Activated B cell treated with CpG ODN at 0.5 μM for 24 hours (primary cell): ENCODE measurements around the gene RBM17. TPM values are rescaled to one million over a fixed set of nuclear protein-coding genes. Genes with fewer than 3 reads are reported as not detected.
A peak's percentile ranks its signal among the peaks of the same experiment; 100 is the strongest.

Experiments used
- ATAC-seq: fragments of 200-7000 bp; cut with Tn5 transposase; one replicate; pipeline ENCODE4 v1.10.0; 2021; ENCODE audit warnings: low read depth, mild to moderate bottlenecking, moderate library complexity
- CTCF ChIA-PET: fragments of 350-600 bp; sonication (Branson Sonifier 250); formaldehyde crosslinking; loops from one replicate; lab custom pipeline; 2021; ENCODE audit warnings: antibody characterized with exemption; lab: Charles Lee
- POLR2A ChIA-PET: fragments of 350-600 bp; sonication (Branson Sonifier 250); formaldehyde crosslinking; loops from one replicate; lab custom pipeline; 2021; ENCODE audit warnings: antibody characterized with exemption; lab: Charles Lee
- DNase-seq: peaks from one replicate; pipeline ENCODE4 v3.0.0; 2022
- H3K27ac Mint-ChIP-seq: one replicate; pipeline ENCODE4 v1.8.0; 2020; ENCODE audit warnings: mixed read lengths
- H3K27me3 Mint-ChIP-seq: one replicate; pipeline ENCODE4 v1.8.0; 2021; ENCODE audit warnings: mixed read lengths
- H3K36me3 Mint-ChIP-seq: one replicate; pipeline ENCODE4 v1.8.0; 2021; ENCODE audit warnings: low read depth, mixed read lengths
- H3K4me1 Mint-ChIP-seq: one replicate; pipeline ENCODE4 v1.8.0; 2021; ENCODE audit warnings: mixed read lengths
- H3K4me3 Mint-ChIP-seq: one replicate; pipeline ENCODE4 v1.8.0; 2020; ENCODE audit warnings: mild to moderate bottlenecking, mixed read lengths
- H3K9me3 Mint-ChIP-seq: one replicate; pipeline ENCODE4 v1.8.0; 2020; ENCODE audit warnings: mixed read lengths
- CTCF ChIP-seq: fragments of 200-600 bp; IDR thresholded peaks from one replicate; pipeline ENCODE4 v1.8.0; 2022; ENCODE audit warnings: antibody characterized with exemption, mild to moderate bottlenecking
- intact Hi-C: fragments of 100-400 bp; cut with micrococcal nuclease; formaldehyde crosslinking; loops from one replicate; pipeline ENCODE4 v1.15.1; 2024
- total RNA-seq: library from RNA; stranded (reverse); gene quantifications from 2 replicates; pipeline ENCODE4 v1.2.3, GENCODE V29; 2022

The RBM17 gene
- total RNA-seq, 1 donor from 2014 or later: 209 TPM

DNA sequence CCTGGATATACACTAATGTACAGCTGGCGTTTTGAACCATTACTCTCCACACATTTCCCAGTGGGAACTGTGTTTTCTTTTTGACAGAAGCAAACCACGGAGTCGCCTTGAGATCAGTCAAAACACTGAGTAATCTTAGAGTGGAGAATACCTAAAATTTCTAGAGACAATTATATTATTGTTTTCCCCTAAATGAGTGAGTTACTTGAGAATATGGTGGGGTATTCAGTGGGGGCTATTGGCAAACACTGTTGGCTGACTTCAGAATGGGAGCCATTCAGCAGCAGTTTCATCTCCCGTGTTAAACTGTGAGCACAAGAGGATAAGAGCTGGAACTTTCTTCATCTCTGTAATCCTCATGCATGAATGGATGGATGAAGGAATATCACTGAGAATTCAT is 32.9 kb upstream of the RBM17 start:
- ATAC-seq (no peak), DNase-seq (no peak)
- ChIA-PET CTCF (interaction anchor here (1.8 to 2.4 kb wide), 2 partner anchors 12 to 31 kb away, joined by 7 to 13 read pairs; no protein-coding TSS in a partner anchor), POLR2A (interaction anchor here (1.2 to 14.3 kb wide), 3 partner anchors 14 to 31 kb away, joined by 3 to 339 read pairs (median 28); no protein-coding TSS in a partner anchor)
- intact Hi-C loops: no loop called here
- H3K4me1 Mint-ChIP-seq: peaks cover 90% of the 10 kb centered on the region
- H3K27ac Mint-ChIP-seq: peak overlapping the region; percentile 93
- TF ChIP-seq CTCF: no peak
- H3K4me3 Mint-ChIP-seq: peak overlapping the region; percentile 97
- no peaks in the 10 kb centered on the region for H3K27me3 Mint-ChIP-seq
- no peaks in the 10 kb centered on the region for H3K9me3 Mint-ChIP-seq
- H3K36me3 Mint-ChIP-seq: peaks cover 72% of the 10 kb centered on the region

GRCh38 chr10:6056411-6057135 is 32.3 kb upstream of the RBM17 start:
- Mint-ChIP-seq H3K4me3 (peak overlapping the region; percentile 97), H3K27ac (peak overlapping the region; percentile 93), H3K27me3 (no peaks in the 10 kb centered on the region), H3K9me3 (no peaks in the 10 kb centered on the region), H3K4me1 (peaks cover 84% of the 10 kb centered on the region), H3K36me3 (peaks cover 71% of the 10 kb centered on the region)
- no peak for TF ChIP-seq CTCF
- CTCF ChIA-PET: interaction anchor here (1.1 to 2.4 kb wide), 4 partner anchors 12 to 34 kb away, joined by 3 to 13 read pairs (median 8); no protein-coding TSS in a partner anchor
- ATAC-seq (peak; percentile 1), DNase-seq (no peak)
- intact Hi-C loops: no loop called here
- POLR2A ChIA-PET: interaction anchor here (0.6 to 14.3 kb wide), 11 partner anchors 7 to 393 kb away, joined by 3 to 339 read pairs (median 3); no protein-coding TSS in a partner anchor

DNA sequence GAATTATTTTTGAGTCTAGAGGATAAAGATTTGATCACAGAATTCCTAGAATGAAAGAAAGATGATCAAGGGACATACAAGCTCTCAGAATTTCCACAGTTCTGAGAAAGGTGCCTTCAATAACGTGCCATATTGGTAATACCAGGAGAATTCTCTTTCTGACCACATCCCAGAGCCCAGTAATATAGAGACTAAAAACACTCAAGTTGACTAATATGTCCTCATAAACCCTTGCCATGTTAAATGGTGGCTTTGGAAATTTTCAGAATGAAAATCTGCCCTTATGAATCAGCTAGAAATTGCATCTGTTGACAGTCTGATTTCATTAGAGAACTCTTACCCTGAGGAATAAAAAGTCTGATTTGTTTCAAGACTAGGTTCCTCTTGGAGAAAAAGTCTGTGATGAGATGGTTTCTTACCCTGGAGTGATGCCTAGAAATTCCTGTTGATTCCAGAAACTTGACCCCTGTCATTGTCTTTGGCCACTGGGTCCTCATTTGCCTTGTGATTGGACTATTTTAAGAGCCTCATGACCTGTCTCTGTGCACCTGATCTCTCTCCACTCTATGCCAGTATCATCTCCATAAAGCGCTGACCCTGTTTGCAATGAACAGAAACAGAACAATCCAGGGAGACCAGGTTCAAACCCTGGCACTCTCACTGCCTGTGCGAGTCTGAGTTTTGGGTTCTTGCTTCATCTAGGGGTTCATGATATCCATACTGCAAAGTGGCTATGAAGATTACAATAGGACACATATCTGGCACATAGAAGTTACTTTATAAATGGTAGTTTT is 30.0 kb upstream of the RBM17 start:
- ChIA-PET POLR2A (interaction anchor here (0.6 to 14.3 kb wide), 7 partner anchors 9 to 231 kb away, joined by 3 to 339 read pairs (median 4); partner anchors contain the start of gene PFKFB3), CTCF (interaction anchor here (1.2 to 2.3 kb wide), 2 partner anchors 14 to 28 kb away, joined by 3 to 9 read pairs; no protein-coding TSS in a partner anchor)
- intact Hi-C loops: loop anchor here (1.0 kb wide), 1 partner anchor 9 kb away; no protein-coding TSS in a partner anchor
- peaks cover 75% of the 10 kb centered on the region for H3K4me1 Mint-ChIP-seq
- peak overlapping the region; percentile 93 for H3K27ac Mint-ChIP-seq
- TF ChIP-seq CTCF: no peak
- ATAC-seq (no peak), DNase-seq (no peak)
- H3K36me3 Mint-ChIP-seq: peaks cover 65% of the 10 kb centered on the region
- H3K27me3 Mint-ChIP-seq: no peaks in the 10 kb centered on the region
- H3K9me3 Mint-ChIP-seq: no peaks in the 10 kb centered on the region
- H3K4me3 Mint-ChIP-seq: peak overlapping the region; percentile 97

DNA sequence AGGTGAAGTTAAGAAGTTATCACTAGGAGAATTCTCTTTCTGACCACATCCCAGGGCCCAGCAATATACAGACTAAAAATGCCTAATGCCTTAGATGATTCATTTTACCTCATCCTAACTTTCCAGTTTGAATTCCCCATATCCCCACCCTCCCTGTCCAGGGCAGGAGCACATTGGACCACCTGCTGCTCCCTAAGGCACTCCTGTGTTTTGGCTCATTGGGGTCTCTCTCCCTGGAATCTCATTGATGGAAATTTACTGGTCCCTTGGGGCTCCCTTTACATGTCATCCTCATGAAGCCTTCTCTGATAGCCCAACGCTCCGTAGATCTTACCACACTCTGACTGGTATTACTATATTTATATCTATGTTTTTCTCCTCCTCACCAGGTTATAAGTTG is 29.3 kb upstream of the RBM17 start:
- TF ChIP-seq CTCF: no peak
- ChIA-PET POLR2A (interaction anchor here (1.2 to 4.7 kb wide), 3 partner anchors 8 to 27 kb away, joined by 5 to 161 read pairs (median 49); no protein-coding TSS in a partner anchor), CTCF (no interaction called here)
- no peaks in the 10 kb centered on the region for H3K27me3 Mint-ChIP-seq
- DNase-seq (no peak), ATAC-seq (no peak)
- peak overlapping the region; percentile 97 for H3K4me3 Mint-ChIP-seq
- H3K36me3 Mint-ChIP-seq: peaks cover 60% of the 10 kb centered on the region
- peaks cover 71% of the 10 kb centered on the region for H3K4me1 Mint-ChIP-seq
- H3K27ac Mint-ChIP-seq: peak overlapping the region; percentile 93
- intact Hi-C loops: loop anchor here (1.0 kb wide), 1 partner anchor 9 kb away; no protein-coding TSS in a partner anchor
- H3K9me3 Mint-ChIP-seq: no peaks in the 10 kb centered on the region
